Osteoblast (primary cell): ENCODE measurements around the gene YTHDF1. TPM values are rescaled to one million over a fixed set of nuclear protein-coding genes. Genes with fewer than 3 reads are reported as not detected.

Source experiments
- DNase-seq: peaks from one replicate; pipeline ENCODE4 v3.0.0; 2011; ENCODE audit warnings: low spot score, mixed read lengths; ENCODE audit not compliant: insufficient read length; ENCODE audit errors: missing footprints
- H2AFZ ChIP-seq: 2 replicates; pipeline ENCODE4 v1.6.0; 2011; ENCODE audit warnings: mild to moderate bottlenecking, low read length
- H3K27ac ChIP-seq: 2 replicates; pipeline ENCODE4 v1.5.1; 2011; ENCODE audit warnings: mild to moderate bottlenecking, low read depth, low read length, moderate library complexity
- H3K27me3 ChIP-seq: 2 replicates; pipeline ENCODE4 v1.6.0; 2012; ENCODE audit warnings: mild to moderate bottlenecking, control low read depth, inconsistent platforms, low read length, moderate library complexity; ENCODE audit not compliant: insufficient read depth
- H3K36me3 ChIP-seq: 2 replicates; pipeline ENCODE4 v1.5.1; 2011; ENCODE audit warnings: mild to moderate bottlenecking, low read length, control low read depth, moderate library complexity; ENCODE audit not compliant: insufficient read depth
- H3K4me1 ChIP-seq: 2 replicates; pipeline ENCODE4 v1.5.1; 2011; ENCODE audit warnings: mild to moderate bottlenecking, low read length, control low read depth, moderate library complexity; ENCODE audit not compliant: insufficient read depth
- H3K4me2 ChIP-seq: 2 replicates; pipeline ENCODE4 v1.6.0; 2011; ENCODE audit warnings: mild to moderate bottlenecking, low read length; ENCODE audit not compliant: insufficient read depth
- H3K4me3 ChIP-seq: fragments of 200-600 bp; sonication (generic); 3 replicates; pipeline ENCODE4 v1.5.1; 2012; ENCODE audit warnings: mild to moderate bottlenecking, low read length, inconsistent platforms; ENCODE audit not compliant: insufficient read depth
- H3K79me2 ChIP-seq: 2 replicates; pipeline ENCODE4 v1.6.0; 2012; ENCODE audit warnings: mild to moderate bottlenecking, low read length, control low read depth, inconsistent platforms; ENCODE audit not compliant: insufficient read depth
- H3K9me3 ChIP-seq: 2 replicates; pipeline ENCODE4 v1.5.1; 2011; ENCODE audit warnings: low read depth, low read length, control low read depth
- H4K20me1 ChIP-seq: 2 replicates; pipeline ENCODE4 v1.6.0; 2012; ENCODE audit warnings: mild to moderate bottlenecking, low read length, control low read depth; ENCODE audit not compliant: insufficient read depth
- total RNA-seq: library from RNA; depleted of rRNA; stranded (reverse); fragments of >200 nt; gene quantifications from 2 replicates; pipeline ENCODE4 v1.2.3, GENCODE V29; 2012
- TF ChIP-seq, protein P1 (sequence below): IDR thresholded peaks from 2 replicates; pipeline ENCODE4 v1.5.1; 2011; ENCODE audit warnings: mild to moderate bottlenecking, low read depth, low read length, moderate library complexity; ENCODE audit errors: extremely low read depth

The YTHDF1 gene
- total RNA-seq, 1 donor, result 23.9 TPM

DNA sequence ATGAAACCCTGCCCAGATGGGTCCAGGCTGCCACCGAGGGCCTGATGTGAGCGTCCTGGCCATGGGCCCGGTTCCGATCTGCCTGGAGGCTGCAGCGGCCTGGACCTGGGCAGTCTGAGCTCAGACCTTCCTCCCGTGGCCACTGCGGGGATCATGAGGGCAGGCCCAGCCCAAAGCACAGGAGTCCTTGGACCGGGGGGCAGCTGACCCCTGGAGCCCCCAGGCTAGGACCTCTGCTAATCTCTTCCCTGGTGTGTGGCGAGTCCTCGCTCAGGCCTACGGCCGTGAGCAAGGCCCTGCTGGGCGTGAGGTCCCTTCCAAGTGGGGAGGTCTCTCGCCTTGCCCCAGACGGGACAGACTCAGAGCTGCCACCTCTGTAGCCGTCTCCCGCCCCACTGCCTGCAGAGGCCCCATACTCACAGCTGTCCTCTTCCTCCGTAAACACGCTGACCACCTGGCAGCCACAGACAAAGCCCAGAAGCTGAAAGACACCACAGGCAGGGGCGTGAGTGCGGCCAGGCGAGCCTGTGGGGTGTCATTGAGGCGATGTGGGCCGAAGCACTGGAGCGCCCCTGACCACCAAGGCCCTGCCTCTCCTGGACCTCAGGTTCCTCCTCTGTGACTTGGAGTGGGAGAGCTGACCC, 27.8 kb upstream of the YTHDF1 start:
- Histone ChIP-seq H2AFZ (no peak overlapping the region), H3K9me3 (no peaks in the 10 kb centered on the region), H3K4me3 (no peak overlapping the region), H3K79me2 (no peaks in the 10 kb centered on the region), H3K27ac (no peak overlapping the region), H3K27me3 (peaks cover 20% of the 10 kb centered on the region), H4K20me1 (no peaks in the 10 kb centered on the region), H3K4me1 (no peaks in the 10 kb centered on the region), H3K36me3 (no peaks in the 10 kb centered on the region), H3K4me2 (no peak overlapping the region)
- peak; percentile 73 for DNase-seq
- TF ChIP-seq, protein P1, sequence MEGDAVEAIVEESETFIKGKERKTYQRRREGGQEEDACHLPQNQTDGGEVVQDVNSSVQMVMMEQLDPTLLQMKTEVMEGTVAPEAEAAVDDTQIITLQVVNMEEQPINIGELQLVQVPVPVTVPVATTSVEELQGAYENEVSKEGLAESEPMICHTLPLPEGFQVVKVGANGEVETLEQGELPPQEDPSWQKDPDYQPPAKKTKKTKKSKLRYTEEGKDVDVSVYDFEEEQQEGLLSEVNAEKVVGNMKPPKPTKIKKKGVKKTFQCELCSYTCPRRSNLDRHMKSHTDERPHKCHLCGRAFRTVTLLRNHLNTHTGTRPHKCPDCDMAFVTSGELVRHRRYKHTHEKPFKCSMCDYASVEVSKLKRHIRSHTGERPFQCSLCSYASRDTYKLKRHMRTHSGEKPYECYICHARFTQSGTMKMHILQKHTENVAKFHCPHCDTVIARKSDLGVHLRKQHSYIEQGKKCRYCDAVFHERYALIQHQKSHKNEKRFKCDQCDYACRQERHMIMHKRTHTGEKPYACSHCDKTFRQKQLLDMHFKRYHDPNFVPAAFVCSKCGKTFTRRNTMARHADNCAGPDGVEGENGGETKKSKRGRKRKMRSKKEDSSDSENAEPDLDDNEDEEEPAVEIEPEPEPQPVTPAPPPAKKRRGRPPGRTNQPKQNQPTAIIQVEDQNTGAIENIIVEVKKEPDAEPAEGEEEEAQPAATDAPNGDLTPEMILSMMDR, result no peak

DNA sequence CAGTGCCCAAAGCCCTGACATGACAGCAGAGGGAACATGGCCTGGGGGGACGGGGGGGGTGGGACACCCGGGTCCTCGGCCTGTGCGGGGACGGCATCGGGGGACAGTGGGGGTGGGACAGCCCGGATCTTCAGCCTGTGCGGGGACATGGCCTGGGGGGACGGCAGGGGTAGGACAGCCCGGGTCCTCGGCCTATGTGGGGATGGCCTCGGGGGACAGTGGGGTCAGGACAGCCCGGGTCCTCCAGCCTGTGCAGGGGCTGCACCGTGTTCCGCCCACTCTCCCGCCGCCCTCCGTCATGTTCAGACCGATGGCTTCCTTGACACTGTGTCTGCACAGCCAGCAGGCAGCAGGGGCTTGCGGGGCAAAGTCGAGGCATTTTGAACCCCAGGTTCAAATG, 26.8 kb upstream of the YTHDF1 start:
- TF ChIP-seq, protein P1, result no peak
- Histone ChIP-seq H2AFZ (no peak overlapping the region), H3K4me3 (no peak overlapping the region), H3K4me1 (no peaks in the 10 kb centered on the region), H3K79me2 (no peaks in the 10 kb centered on the region), H4K20me1 (no peaks in the 10 kb centered on the region), H3K9me3 (no peaks in the 10 kb centered on the region), H3K4me2 (no peak overlapping the region), H3K27me3 (peaks cover 16% of the 10 kb centered on the region), H3K36me3 (no peaks in the 10 kb centered on the region), H3K27ac (no peak overlapping the region)
- DNase-seq, result no peak

DNA sequence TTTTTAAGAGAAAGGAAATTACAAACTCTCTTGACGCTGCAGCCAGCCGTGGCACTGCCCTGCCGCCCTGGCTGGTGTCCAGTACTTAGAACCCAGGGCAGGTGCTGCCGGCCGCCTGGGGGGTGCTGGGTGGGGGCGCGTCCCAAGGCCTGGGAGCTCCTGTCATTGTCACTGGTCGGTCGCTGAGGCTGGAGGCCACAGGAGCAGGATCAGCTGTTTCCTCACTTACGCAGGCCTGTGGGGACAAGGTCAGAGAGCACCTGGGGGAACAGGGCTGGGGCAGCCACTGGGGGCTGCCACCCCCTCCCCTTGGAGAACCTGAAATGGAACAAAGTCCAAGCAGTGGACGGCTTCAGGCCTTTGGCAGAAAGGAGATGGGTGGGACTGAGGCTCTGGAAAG, 25.3 kb upstream of the YTHDF1 start:
- no peaks in the 10 kb centered on the region for H3K9me3 ChIP-seq
- no peaks in the 10 kb centered on the region for H3K4me1 ChIP-seq
- no peak for DNase-seq
- no peaks in the 10 kb centered on the region for H4K20me1 ChIP-seq
- no peak overlapping the region for H3K4me2 ChIP-seq
- no peak overlapping the region for H3K4me3 ChIP-seq
- no peak overlapping the region for H3K27ac ChIP-seq
- no peaks in the 10 kb centered on the region for H3K36me3 ChIP-seq
- no peaks in the 10 kb centered on the region for H3K79me2 ChIP-seq
- no peak overlapping the region for H2AFZ ChIP-seq
- peaks cover 2% of the 10 kb centered on the region for H3K27me3 ChIP-seq
- TF ChIP-seq, protein P1, result no peak

DNA sequence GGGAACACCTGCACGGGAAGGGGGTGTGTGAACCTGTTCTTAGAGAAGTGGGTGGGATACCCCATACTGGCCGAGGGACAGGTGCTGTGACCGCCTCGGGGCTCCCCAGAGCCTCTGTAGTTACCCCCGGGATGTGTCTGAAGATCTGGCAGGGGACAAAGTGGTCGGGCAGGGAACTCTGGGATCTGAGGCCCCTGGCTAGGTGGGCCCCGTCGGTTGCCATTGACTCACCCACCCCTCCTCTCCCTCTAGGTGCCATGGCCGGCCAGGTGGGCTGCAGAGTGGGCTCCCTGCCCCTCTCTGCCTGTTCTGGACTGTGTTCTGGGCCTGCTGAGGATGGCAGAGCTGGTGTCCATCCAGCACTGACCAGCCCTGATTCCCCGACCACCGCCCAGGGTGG, 24.1 kb upstream of the YTHDF1 start:
- no peaks in the 10 kb centered on the region for H3K79me2 ChIP-seq

More for the DNA sequence above, 24.1 kb upstream of the YTHDF1 start:
- Histone ChIP-seq H3K36me3 (no peaks in the 10 kb centered on the region), H2AFZ (no peak overlapping the region), H3K27ac (no peak overlapping the region), H3K27me3 (no peaks in the 10 kb centered on the region), H3K4me1 (no peaks in the 10 kb centered on the region), H4K20me1 (no peaks in the 10 kb centered on the region), H3K4me3 (no peak overlapping the region), H3K9me3 (no peaks in the 10 kb centered on the region), H3K4me2 (no peak overlapping the region)
- DNase-seq, result no peak
- TF ChIP-seq, protein P1, result no peak
